ENCODE measurements around the gene NETO2. TPM values are rescaled to one million over a fixed set of nuclear protein-coding genes. Genes with fewer than 3 reads are reported as not detected.

NETO2 gene
- total RNA-seq, 1 donor from 2014 or later: 50.3 TPM

- TF ChIP-seq, protein P1, sequence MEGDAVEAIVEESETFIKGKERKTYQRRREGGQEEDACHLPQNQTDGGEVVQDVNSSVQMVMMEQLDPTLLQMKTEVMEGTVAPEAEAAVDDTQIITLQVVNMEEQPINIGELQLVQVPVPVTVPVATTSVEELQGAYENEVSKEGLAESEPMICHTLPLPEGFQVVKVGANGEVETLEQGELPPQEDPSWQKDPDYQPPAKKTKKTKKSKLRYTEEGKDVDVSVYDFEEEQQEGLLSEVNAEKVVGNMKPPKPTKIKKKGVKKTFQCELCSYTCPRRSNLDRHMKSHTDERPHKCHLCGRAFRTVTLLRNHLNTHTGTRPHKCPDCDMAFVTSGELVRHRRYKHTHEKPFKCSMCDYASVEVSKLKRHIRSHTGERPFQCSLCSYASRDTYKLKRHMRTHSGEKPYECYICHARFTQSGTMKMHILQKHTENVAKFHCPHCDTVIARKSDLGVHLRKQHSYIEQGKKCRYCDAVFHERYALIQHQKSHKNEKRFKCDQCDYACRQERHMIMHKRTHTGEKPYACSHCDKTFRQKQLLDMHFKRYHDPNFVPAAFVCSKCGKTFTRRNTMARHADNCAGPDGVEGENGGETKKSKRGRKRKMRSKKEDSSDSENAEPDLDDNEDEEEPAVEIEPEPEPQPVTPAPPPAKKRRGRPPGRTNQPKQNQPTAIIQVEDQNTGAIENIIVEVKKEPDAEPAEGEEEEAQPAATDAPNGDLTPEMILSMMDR (conservative IDR thresholded peaks at IDR 0.05): no peak
- Mint-ChIP-seq H3K36me3 (peaks cover 49% of the 10 kb centered on the region), H3K27me3 (no peaks in the 10 kb centered on the region), H3K4me3 (no peak overlapping the region), H3K9me3 (peaks cover 2% of the 10 kb centered on the region), H3K4me1 (ENCODE audit: unreplicated experiment) (no peaks in the 10 kb centered on the region), H3K27ac (no peak overlapping the region)
- DNase-seq (ENCODE audit: extremely low spot score, unreplicated experiment): no peak
These were observed 47.4 kb downstream of the NETO2 start for GRCh38 chr16:47096297-47096696.

- DNase-seq (ENCODE audit: extremely low spot score, unreplicated experiment): no peak
- Mint-ChIP-seq H3K36me3 (peaks cover 23% of the 10 kb centered on the region), H3K4me1 (ENCODE audit: unreplicated experiment) (no peaks in the 10 kb centered on the region), H3K9me3 (no peaks in the 10 kb centered on the region), H3K27ac (no peak overlapping the region), H3K27me3 (no peaks in the 10 kb centered on the region), H3K4me3 (no peak overlapping the region)
- TF ChIP-seq, protein P1 (conservative IDR thresholded peaks at IDR 0.05): no peak
These were observed 59.5 kb downstream of the NETO2 start for GRCh38 chr16:47084198-47084597.

DNA sequence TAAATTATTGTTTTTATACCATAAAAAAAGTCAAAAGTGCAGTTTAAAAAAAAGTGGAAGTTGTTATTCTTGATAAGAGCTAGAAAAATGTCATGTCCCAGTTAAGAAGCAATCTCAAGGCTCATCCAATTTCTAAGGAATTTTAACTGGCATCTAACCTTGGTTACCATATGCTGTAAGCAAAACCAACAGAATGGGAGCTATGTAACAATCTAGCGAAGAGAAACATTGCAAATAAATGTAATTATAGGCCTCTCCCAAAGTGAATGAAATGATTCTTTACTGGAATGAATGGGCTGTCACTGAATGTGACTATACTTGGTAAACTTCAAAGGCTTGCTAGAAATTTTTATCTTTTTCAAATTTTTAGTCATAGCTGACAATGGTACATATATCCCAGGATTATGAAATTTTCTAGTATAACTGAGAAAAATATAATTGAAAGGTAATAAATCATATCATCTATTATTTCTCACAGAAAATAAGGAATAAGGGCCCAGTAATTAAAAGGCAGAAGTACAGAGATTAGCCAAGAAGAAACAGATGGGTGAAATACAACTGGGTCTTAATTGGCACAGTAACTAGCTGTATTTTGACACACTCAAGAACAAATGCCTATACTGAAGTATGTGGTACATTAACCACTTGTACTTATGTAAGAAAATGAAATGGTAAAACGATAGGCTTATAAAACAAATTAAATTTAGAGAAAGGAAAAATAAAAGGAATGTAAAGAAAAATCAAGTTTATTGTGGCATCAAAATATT is 61.5 kb downstream of the NETO2 start:
- TF ChIP-seq, protein P1 (conservative IDR thresholded peaks at IDR 0.05): no peak
- Mint-ChIP-seq H3K4me3 (no peak overlapping the region), H3K27ac (no peak overlapping the region), H3K36me3 (peaks cover 23% of the 10 kb centered on the region), H3K4me1 (ENCODE audit: unreplicated experiment) (no peaks in the 10 kb centered on the region), H3K9me3 (no peaks in the 10 kb centered on the region), H3K27me3 (no peaks in the 10 kb centered on the region)
- no peak for DNase-seq (ENCODE audit: extremely low spot score, unreplicated experiment)

DNA sequence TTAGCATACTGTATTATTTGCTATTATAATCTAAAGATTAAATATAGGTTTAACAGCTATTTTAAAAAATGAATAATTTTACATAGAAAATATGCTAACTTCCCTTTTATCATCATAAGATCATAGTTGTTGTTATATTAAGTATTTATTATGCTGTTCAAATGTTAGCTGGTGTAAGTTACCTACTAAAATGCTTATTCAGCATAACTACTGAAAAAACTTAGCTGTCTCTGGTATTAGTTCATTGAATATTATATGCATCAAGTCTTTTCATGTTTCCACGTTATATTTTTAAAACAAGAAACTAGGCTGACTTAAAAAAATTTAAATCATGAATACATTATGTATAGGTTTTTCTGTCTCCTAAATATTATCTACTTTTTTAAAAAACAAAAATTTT is 62.6 kb downstream of the NETO2 start:
- H3K9me3 Mint-ChIP-seq: no peaks in the 10 kb centered on the region
- no peak overlapping the region for H3K27ac Mint-ChIP-seq
- no peak overlapping the region for H3K4me3 Mint-ChIP-seq
- H3K27me3 Mint-ChIP-seq: no peaks in the 10 kb centered on the region
- no peak for DNase-seq (ENCODE audit: extremely low spot score, unreplicated experiment)
- H3K36me3 Mint-ChIP-seq: peaks cover 19% of the 10 kb centered on the region
- TF ChIP-seq, protein P1 (conservative IDR thresholded peaks at IDR 0.05): no peak
- no peaks in the 10 kb centered on the region for H3K4me1 Mint-ChIP-seq (ENCODE audit: unreplicated experiment)

DNA sequence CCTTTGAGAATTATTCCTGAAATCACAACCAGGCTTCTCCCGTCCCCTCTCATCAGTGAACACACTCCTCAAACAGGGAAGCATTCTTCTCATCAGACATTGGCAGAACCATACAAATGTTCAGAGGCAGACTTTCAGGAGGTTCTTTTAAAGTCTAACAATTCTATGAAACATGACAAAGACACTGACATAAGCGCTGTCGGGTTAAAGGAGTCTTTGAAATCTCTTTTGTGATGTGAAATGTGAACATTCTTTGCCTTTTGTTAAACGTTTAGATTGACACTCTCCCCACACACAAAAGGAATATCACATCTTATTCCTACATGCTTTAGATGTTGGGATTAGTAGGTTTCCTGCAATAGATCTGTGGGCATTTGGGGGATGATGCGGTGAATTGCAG is 63.9 kb downstream of the NETO2 start:
- TF ChIP-seq, protein P1 (conservative IDR thresholded peaks at IDR 0.05): no peak
- Mint-ChIP-seq H3K27ac (no peak overlapping the region), H3K36me3 (peaks cover 13% of the 10 kb centered on the region), H3K9me3 (no peaks in the 10 kb centered on the region), H3K4me3 (no peak overlapping the region), H3K4me1 (ENCODE audit: unreplicated experiment) (no peaks in the 10 kb centered on the region), H3K27me3 (no peaks in the 10 kb centered on the region)
- no peak for DNase-seq (ENCODE audit: extremely low spot score, unreplicated experiment)
